Thyroid gland (tissue), 4 donors: ENCODE data around the gene CDH23.

Experiments used
- CTCF ChIP-seq, 6 experiments: fragments of 200-600 bp in 3 of 6; fragments of 450-650 bp in 3 of 6; sonication (generic) in 3 of 6; IDR thresholded peaks; one replicate each; pipeline ENCODE4 v1.5.1; 2016 to 2019; ENCODE audit warnings: antibody characterized with exemption in 6 of 6, mild to moderate bottlenecking in 2 of 6, inconsistent platforms in 1 of 6, moderate library complexity in 1 of 6
- POLR2A ChIP-seq, 2 donors: fragments of 450-650 bp; IDR thresholded peaks; one replicate each; pipeline ENCODE4 v1.6.1; 2017; ENCODE audit warnings: antibody characterized with exemption in 2 of 2, mild to moderate bottlenecking in 2 of 2, moderate library complexity in 1 of 2

GRCh38 chr10:71598621-71599055, 201.9 kb downstream of the CDH23 start:
- TF ChIP-seq CTCF (IDR thresholded peaks at IDR 0.05) (no peak), POLR2A (IDR thresholded peaks at IDR 0.05) (no peak)
